Activated CD4-positive, alpha-beta memory T cell treated with anti-CD3 and anti-CD28 coated beads for 36 hours (primary cell): Measurements from ENCODE around the gene ZBTB4. TPM values are rescaled to one million over a fixed set of nuclear protein-coding genes. Genes with fewer than 3 reads are reported as not detected.

Experiments used
- CTCF ChIA-PET: fragments of 350-600 bp; sonication (Branson Sonifier 250); formaldehyde crosslinking; loops from one replicate; lab custom pipeline; 2021; ENCODE audit warnings: antibody characterized with exemption, inconsistent platforms; lab: Charles Lee
- POLR2A ChIA-PET: fragments of 350-600 bp; sonication (Branson Sonifier 250); formaldehyde crosslinking; loops from one replicate; lab custom pipeline; 2021; ENCODE audit warnings: antibody characterized with exemption; lab: Charles Lee
- DNase-seq: peaks from one replicate; pipeline ENCODE4 v3.0.0-alpha.2; 2020
- H3K27ac Mint-ChIP-seq: one replicate; pipeline ENCODE4 v1.8.0; 2021; ENCODE audit warnings: mixed read lengths
- H3K27me3 Mint-ChIP-seq: one replicate; pipeline ENCODE4 v1.8.0; 2021; ENCODE audit warnings: mixed read lengths
- H3K36me3 Mint-ChIP-seq: one replicate; pipeline ENCODE4 v1.8.0; 2021; ENCODE audit warnings: mixed read lengths
- H3K4me1 Mint-ChIP-seq: one replicate; pipeline ENCODE4 v1.8.0; 2021; ENCODE audit warnings: low read depth, mixed read lengths
- H3K4me3 Mint-ChIP-seq: one replicate; pipeline ENCODE4 v1.8.0; 2021; ENCODE audit warnings: mild to moderate bottlenecking, mixed read lengths
- H3K9me3 Mint-ChIP-seq: one replicate; pipeline ENCODE4 v1.8.0; 2021; ENCODE audit warnings: mixed read lengths
- intact Hi-C: fragments of 100-400 bp; cut with micrococcal nuclease; formaldehyde crosslinking; loops from one replicate; pipeline ENCODE4 v1.15.1; 2023
- total RNA-seq, 2 experiments: library from RNA; stranded (reverse); gene quantifications; one replicate each; pipeline ENCODE4 v1.2.3, GENCODE V29; 2021

Gene ZBTB4
- total RNA-seq, 2 experiments from 2014 or later: 16.5 to 16.7 TPM

- POLR2A ChIA-PET: interaction anchor here (0.6 to 1.0 kb wide), 2 partner anchors 17 to 71 kb away, joined by 3 read pairs; no protein-coding TSS in a partner anchor
- DNase-seq: no peak
- no peaks in the 10 kb centered on the region for H3K4me1 Mint-ChIP-seq
- no peak overlapping the region for H3K4me3 Mint-ChIP-seq
- intact Hi-C loops: no loop called here
- H3K36me3 Mint-ChIP-seq: peaks cover 70% of the 10 kb centered on the region
- no peaks in the 10 kb centered on the region for H3K9me3 Mint-ChIP-seq
- H3K27ac Mint-ChIP-seq: no peak overlapping the region
- CTCF ChIA-PET: interaction anchor here (1.4 to 3.6 kb wide), 3 partner anchors 15 to 123 kb away, joined by 3 to 21 read pairs (median 4); partner anchors contain the start of gene SENP3
- no peaks in the 10 kb centered on the region for H3K27me3 Mint-ChIP-seq
Observed at GRCh38 chr17:7508145-7508544, 28.7 kb upstream of the ZBTB4 start.

GRCh38 chr17:7503521-7503920, 24.1 kb upstream of the ZBTB4 start:
- Mint-ChIP-seq H3K4me3 (no peak overlapping the region), H3K27ac (no peak overlapping the region), H3K9me3 (no peaks in the 10 kb centered on the region), H3K4me1 (no peaks in the 10 kb centered on the region), H3K27me3 (no peaks in the 10 kb centered on the region), H3K36me3 (peaks cover 67% of the 10 kb centered on the region)
- ChIA-PET CTCF (interaction anchor here (1.2 to 1.8 kb wide), 3 partner anchors 9 to 57 kb away, joined by 4 to 5 read pairs (median 5); partner anchors contain the start of gene SENP3), POLR2A (no interaction called here)
- DNase-seq: no peak
- intact Hi-C loops: no loop called here

GRCh38 chr17:7502987-7503386, 23.6 kb upstream of the ZBTB4 start:
- intact Hi-C loops: no loop called here
- no peaks in the 10 kb centered on the region for H3K9me3 Mint-ChIP-seq
- CTCF ChIA-PET: interaction anchor here (0.8 to 1.8 kb wide), 4 partner anchors 10 to 58 kb away, joined by 4 to 5 read pairs (median 5); partner anchors contain the start of gene SENP3

GRCh38 chr17:7502171-7502847, 22.9 kb upstream of the ZBTB4 start:
- POLR2A ChIA-PET: no interaction called here

More at GRCh38 chr17:7502987-7503386, 23.6 kb upstream of the ZBTB4 start:
- Mint-ChIP-seq H3K27me3 (no peaks in the 10 kb centered on the region), H3K4me1 (no peaks in the 10 kb centered on the region), H3K36me3 (peaks cover 64% of the 10 kb centered on the region), H3K4me3 (no peak overlapping the region), H3K27ac (no peak overlapping the region)
- DNase-seq: no peak
- POLR2A ChIA-PET: no interaction called here

GRCh38 chr17:7501729-7502128, 22.3 kb upstream of the ZBTB4 start:
- H3K4me3 Mint-ChIP-seq: no peak overlapping the region
- intact Hi-C loops: no loop called here
- no peak overlapping the region for H3K27ac Mint-ChIP-seq
- H3K27me3 Mint-ChIP-seq: no peaks in the 10 kb centered on the region
- ChIA-PET CTCF (interaction anchor here (1.8 kb wide), 1 partner anchor 59 kb away, joined by 5 read pairs; the partner anchor contains the start of gene SENP3), POLR2A (no interaction called here)
- DNase-seq: no peak
- H3K4me1 Mint-ChIP-seq: no peaks in the 10 kb centered on the region
- H3K36me3 Mint-ChIP-seq: peaks cover 69% of the 10 kb centered on the region
- no peaks in the 10 kb centered on the region for H3K9me3 Mint-ChIP-seq

More at GRCh38 chr17:7502171-7502847, 22.9 kb upstream of the ZBTB4 start:
- no peaks in the 10 kb centered on the region for H3K27me3 Mint-ChIP-seq
- no peak for DNase-seq
- H3K4me1 Mint-ChIP-seq: no peaks in the 10 kb centered on the region
- no peak overlapping the region for H3K4me3 Mint-ChIP-seq
- H3K9me3 Mint-ChIP-seq: no peaks in the 10 kb centered on the region
- intact Hi-C loops: no loop called here
- CTCF ChIA-PET: interaction anchor here (0.8 to 1.8 kb wide), 3 partner anchors 11 to 59 kb away, joined by 4 to 5 read pairs (median 5); partner anchors contain the start of gene SENP3
- H3K36me3 Mint-ChIP-seq: peaks cover 65% of the 10 kb centered on the region
- no peak overlapping the region for H3K27ac Mint-ChIP-seq

GRCh38 chr17:7499161-7499560, 19.7 kb upstream of the ZBTB4 start:
- Mint-ChIP-seq H3K36me3 (peaks cover 74% of the 10 kb centered on the region), H3K27me3 (no peaks in the 10 kb centered on the region), H3K4me1 (peaks cover 3% of the 10 kb centered on the region), H3K27ac (no peak overlapping the region), H3K9me3 (no peaks in the 10 kb centered on the region), H3K4me3 (no peak overlapping the region)
- intact Hi-C loops: no loop called here
- ChIA-PET POLR2A (no interaction called here), CTCF (interaction anchor here (0.7 kb wide), 1 partner anchor 91 kb away, joined by 3 read pairs; the partner anchor contains the start of gene SOX15)
- no peak for DNase-seq

- POLR2A ChIA-PET: interaction anchor here (1.4 kb wide), 1 partner anchor 11 kb away, joined by 3 read pairs; no protein-coding TSS in a partner anchor
- CTCF ChIA-PET: interaction anchor here (1.6 kb wide), 1 partner anchor 17 kb away, joined by 8 read pairs; no protein-coding TSS in a partner anchor
- Mint-ChIP-seq H3K9me3 (no peaks in the 10 kb centered on the region), H3K36me3 (peaks cover 64% of the 10 kb centered on the region), H3K4me1 (peaks cover 12% of the 10 kb centered on the region), H3K4me3 (no peak overlapping the region), H3K27ac (no peak overlapping the region), H3K27me3 (no peaks in the 10 kb centered on the region)
- no peak for DNase-seq
- intact Hi-C loops: no loop called here
Observed at GRCh38 chr17:7497636-7498035, 18.2 kb upstream of the ZBTB4 start.

- H3K4me1 Mint-ChIP-seq: peaks cover 14% of the 10 kb centered on the region
- intact Hi-C loops: no loop called here
- H3K27me3 Mint-ChIP-seq: no peaks in the 10 kb centered on the region
- no peak for DNase-seq
- ChIA-PET POLR2A (interaction anchor here (1.4 kb wide), 1 partner anchor 11 kb away, joined by 3 read pairs; no protein-coding TSS in a partner anchor), CTCF (interaction anchor here (1.6 kb wide), 1 partner anchor 18 kb away, joined by 8 read pairs; no protein-coding TSS in a partner anchor)
- no peak overlapping the region for H3K4me3 Mint-ChIP-seq
- H3K9me3 Mint-ChIP-seq: no peaks in the 10 kb centered on the region
- H3K36me3 Mint-ChIP-seq: peaks cover 60% of the 10 kb centered on the region
- no peak overlapping the region for H3K27ac Mint-ChIP-seq
Observed at GRCh38 chr17:7497228-7497627, 17.8 kb upstream of the ZBTB4 start.

GRCh38 chr17:7496470-7497183, 17.2 kb upstream of the ZBTB4 start:
- DNase-seq: no peak
- intact Hi-C loops: no loop called here
- peak overlapping the region; percentile 18 for H3K27ac Mint-ChIP-seq
- CTCF ChIA-PET: interaction anchor here (0.8 to 1.5 kb wide), 2 partner anchors 18 to 64 kb away, joined by 3 read pairs; no protein-coding TSS in a partner anchor
- POLR2A ChIA-PET: interaction anchor here (0.6 kb wide), 1 partner anchor 31 kb away, joined by 4 read pairs; no protein-coding TSS in a partner anchor
- H3K9me3 Mint-ChIP-seq: no peaks in the 10 kb centered on the region
- peaks cover 19% of the 10 kb centered on the region for H3K4me1 Mint-ChIP-seq
- H3K36me3 Mint-ChIP-seq: peaks cover 57% of the 10 kb centered on the region
- H3K4me3 Mint-ChIP-seq: no peak overlapping the region
- H3K27me3 Mint-ChIP-seq: no peaks in the 10 kb centered on the region

GRCh38 chr17:7495906-7496434, 16.5 kb upstream of the ZBTB4 start:
- no peak overlapping the region for H3K4me3 Mint-ChIP-seq
- intact Hi-C loops: no loop called here
- H3K36me3 Mint-ChIP-seq: peaks cover 53% of the 10 kb centered on the region
- H3K9me3 Mint-ChIP-seq: no peaks in the 10 kb centered on the region
- CTCF ChIA-PET: interaction anchor here (0.8 to 1.5 kb wide), 2 partner anchors 18 to 65 kb away, joined by 3 read pairs; no protein-coding TSS in a partner anchor
- DNase-seq: no peak
- H3K27me3 Mint-ChIP-seq: no peaks in the 10 kb centered on the region
- peak overlapping the region; percentile 18 for H3K27ac Mint-ChIP-seq
- POLR2A ChIA-PET: interaction anchor here (0.6 kb wide), 1 partner anchor 31 kb away, joined by 4 read pairs; no protein-coding TSS in a partner anchor
- H3K4me1 Mint-ChIP-seq: peaks cover 22% of the 10 kb centered on the region

- Mint-ChIP-seq H3K36me3 (peaks cover 48% of the 10 kb centered on the region), H3K9me3 (no peaks in the 10 kb centered on the region), H3K4me1 (peaks cover 37% of the 10 kb centered on the region), H3K4me3 (no peak overlapping the region), H3K27ac (no peak overlapping the region), H3K27me3 (no peaks in the 10 kb centered on the region)
- CTCF ChIA-PET: interaction anchor here (1.2 kb wide), 1 partner anchor 58 kb away, joined by 4 read pairs; no protein-coding TSS in a partner anchor
- POLR2A ChIA-PET: no interaction called here
- no peak for DNase-seq
- intact Hi-C loops: no loop called here
Observed at GRCh38 chr17:7493941-7494340, 14.5 kb upstream of the ZBTB4 start.
